T-helper 2 cell treated with Interferon-gamma antibody and Interleukin-4, amounts not matched to agents 5 μg/mL and 100 μg/mL, for 36 hours (primary cell): Measurements from ENCODE around the gene HELQ.
"Not testable (repeated sequence)": the region's sequence is repeated elsewhere in the genome, so short reads cannot be mapped to it uniquely, and the experiment has no call there.

ENCODE experiments used
- DNase-seq: peaks from one replicate; pipeline ENCODE4 v3.0.0; 2021; ENCODE audit warnings: low spot score
- H3K27ac Mint-ChIP-seq: one replicate; pipeline ENCODE4 v1.8.0; 2021; ENCODE audit warnings: mild to moderate bottlenecking, mixed read lengths
- H3K27me3 Mint-ChIP-seq: one replicate; pipeline ENCODE4 v1.8.0; 2021; ENCODE audit warnings: low read depth, mixed read lengths
- H3K36me3 Mint-ChIP-seq: one replicate; pipeline ENCODE4 v1.8.0; 2021; ENCODE audit warnings: low read depth, mixed read lengths
- H3K4me1 Mint-ChIP-seq: one replicate; pipeline ENCODE4 v1.8.0; 2021; ENCODE audit warnings: low read depth, mixed read lengths
- H3K4me3 Mint-ChIP-seq: one replicate; pipeline ENCODE4 v1.8.0; 2022; ENCODE audit warnings: mild to moderate bottlenecking, moderate library complexity, mixed read lengths
- H3K9me3 Mint-ChIP-seq: one replicate; pipeline ENCODE4 v1.8.0; 2021; ENCODE audit warnings: mixed read lengths

The HELQ gene

GRCh38 chr4:83455281-83456183, at the start of gene HELQ, which contains the start of gene MRPS18C:
Gene HELQ (minus strand): TSS chr4:83455823. CDS start chr4:83455693, 130 bp downstream.
Gene MRPS18C (plus strand): TSS chr4:83456058. CDS start chr4:83456078, 20 bp downstream.
- Mint-ChIP-seq H3K27ac (peak within 1 kb of the TSS; percentile 99), H3K36me3 (peaks cover 44% of the 10 kb centered on the region), H3K4me1 (peaks cover 27% of the 10 kb centered on the region), H3K4me3 (peak within 1 kb of the TSS; percentile 93), H3K27me3 (peaks cover 2% of the 10 kb centered on the region), H3K9me3 (no peaks in the 10 kb centered on the region)
- peak; percentile 96 for DNase-seq

- Mint-ChIP-seq H3K27ac (no peak overlapping the region), H3K4me3 (no peak overlapping the region), H3K36me3 (no peaks in the 10 kb centered on the region), H3K27me3 (peaks cover 3% of the 10 kb centered on the region), H3K9me3 (no peaks in the 10 kb centered on the region), H3K4me1 (peaks cover 16% of the 10 kb centered on the region)
- no peak for DNase-seq
Observed at GRCh38 chr4:83504996-83505395, 49.4 kb upstream of the HELQ start.

GRCh38 chr4:83504503-83504902, 48.9 kb upstream of the HELQ start:
- Mint-ChIP-seq H3K4me1 (peaks cover 16% of the 10 kb centered on the region), H3K9me3 (no peaks in the 10 kb centered on the region), H3K27me3 (peaks cover 3% of the 10 kb centered on the region), H3K4me3 (no peak overlapping the region), H3K27ac (no peak overlapping the region), H3K36me3 (no peaks in the 10 kb centered on the region)
- DNase-seq: no peak

- Mint-ChIP-seq H3K27me3 (peaks cover 3% of the 10 kb centered on the region), H3K9me3 (no peaks in the 10 kb centered on the region), H3K4me1 (peaks cover 14% of the 10 kb centered on the region), H3K36me3 (no peaks in the 10 kb centered on the region), H3K27ac (no peak overlapping the region), H3K4me3 (no peak overlapping the region)
- DNase-seq: no peak
Observed at GRCh38 chr4:83503974-83504373, 48.4 kb upstream of the HELQ start.

GRCh38 chr4:83501671-83502070, 46.0 kb upstream of the HELQ start:
- H3K27me3 Mint-ChIP-seq, DNase-seq, H3K4me3 Mint-ChIP-seq, H3K9me3 Mint-ChIP-seq, H3K36me3 Mint-ChIP-seq, H3K27ac Mint-ChIP-seq: not testable (repeated sequence)
- peaks cover 13% of the 10 kb centered on the region for H3K4me1 Mint-ChIP-seq

- no peaks in the 10 kb centered on the region for H3K4me1 Mint-ChIP-seq
- no peaks in the 10 kb centered on the region for H3K9me3 Mint-ChIP-seq
- H3K27ac Mint-ChIP-seq: no peak overlapping the region
- DNase-seq: no peak
- peaks cover 3% of the 10 kb centered on the region for H3K27me3 Mint-ChIP-seq
- no peak overlapping the region for H3K4me3 Mint-ChIP-seq
- H3K36me3 Mint-ChIP-seq: no peaks in the 10 kb centered on the region
Observed at GRCh38 chr4:83498187-83498586, 42.6 kb upstream of the HELQ start.

- not testable (repeated sequence) for H3K4me3 Mint-ChIP-seq, DNase-seq, H3K36me3 Mint-ChIP-seq, H3K27ac Mint-ChIP-seq, H3K9me3 Mint-ChIP-seq, H3K27me3 Mint-ChIP-seq, H3K4me1 Mint-ChIP-seq
Observed at GRCh38 chr4:83496085-83496917, 40.7 kb upstream of the HELQ start.

GRCh38 chr4:83490876-83491450, 35.3 kb upstream of the HELQ start:
- Mint-ChIP-seq H3K9me3 (no peaks in the 10 kb centered on the region), H3K27ac (no peak overlapping the region), H3K4me1 (peaks cover 7% of the 10 kb centered on the region), H3K36me3 (peaks cover 1% of the 10 kb centered on the region), H3K27me3 (peaks cover 3% of the 10 kb centered on the region), H3K4me3 (no peak overlapping the region)
- DNase-seq: no peak

- peaks cover 3% of the 10 kb centered on the region for H3K27me3 Mint-ChIP-seq
- peaks cover 13% of the 10 kb centered on the region for H3K4me1 Mint-ChIP-seq
- H3K9me3 Mint-ChIP-seq: no peaks in the 10 kb centered on the region
- no peak overlapping the region for H3K4me3 Mint-ChIP-seq
- no peak overlapping the region for H3K27ac Mint-ChIP-seq
- no peak for DNase-seq
- H3K36me3 Mint-ChIP-seq: peaks cover 1% of the 10 kb centered on the region
Observed at GRCh38 chr4:83489711-83490326, 34.2 kb upstream of the HELQ start.

GRCh38 chr4:83486457-83487129, 31.0 kb upstream of the HELQ start:
- Mint-ChIP-seq H3K9me3 (no peaks in the 10 kb centered on the region), H3K4me1 (peaks cover 23% of the 10 kb centered on the region), H3K4me3 (peak overlapping the region; percentile 51), H3K27ac (peak overlapping the region; percentile 69), H3K36me3 (peaks cover 3% of the 10 kb centered on the region), H3K27me3 (peaks cover 3% of the 10 kb centered on the region)
- DNase-seq: no peak

- Mint-ChIP-seq H3K36me3 (peaks cover 6% of the 10 kb centered on the region), H3K4me3 (peak within 1 kb of the TSS; percentile 99), H3K9me3 (no peaks in the 10 kb centered on the region), H3K27ac (peak within 1 kb of the TSS; percentile 98), H3K4me1 (peaks cover 20% of the 10 kb centered on the region), H3K27me3 (no peaks in the 10 kb centered on the region)
- peak; percentile 94 for DNase-seq
Observed at GRCh38 chr4:83484500-83485461, 29.2 kb upstream of the HELQ start, which contains the start of gene ABRAXAS1. Gene ABRAXAS1 (minus strand): TSS chr4:83485100. CDS start chr4:83485072, 28 bp downstream.

GRCh38 chr4:83473966-83474365, 18.3 kb upstream of the HELQ start:
- peaks cover 2% of the 10 kb centered on the region for H3K4me1 Mint-ChIP-seq
- H3K36me3 Mint-ChIP-seq: peaks cover 19% of the 10 kb centered on the region
- no peak for DNase-seq
- no peaks in the 10 kb centered on the region for H3K27me3 Mint-ChIP-seq
- H3K4me3 Mint-ChIP-seq: no peak overlapping the region
- no peaks in the 10 kb centered on the region for H3K9me3 Mint-ChIP-seq
- H3K27ac Mint-ChIP-seq: no peak overlapping the region
